Vagina (tissue), 2 donors: Measurements from ENCODE around the gene SAMD3. TPM values are rescaled to one million over a fixed set of nuclear protein-coding genes. Genes with fewer than 3 reads are reported as not detected.

Experiments
- DNase-seq, 2 donors: peaks; one replicate each; pipeline ENCODE4 v3.0.0-alpha.2; 2017; ENCODE audit errors: extremely low spot score in 2 of 2
- H3K27ac ChIP-seq: fragments of 200-600 bp; sonication (generic); one replicate; pipeline ENCODE4 v1.5.1; 2019
- H3K27me3 ChIP-seq: fragments of 200-600 bp; sonication (generic); one replicate; pipeline ENCODE4 v1.5.1; 2019
- H3K36me3 ChIP-seq, 2 donors: fragments of 200-600 bp; sonication (generic); one replicate each; pipeline ENCODE4 v1.5.1; 2017 to 2019
- H3K4me1 ChIP-seq: fragments of 200-600 bp; sonication (generic); one replicate; pipeline ENCODE4 v1.5.1; 2019
- H3K4me3 ChIP-seq, 2 donors: fragments of 200-600 bp; sonication (generic); 1 replicate in 1 of 2; 2 replicates in 1 of 2; pipeline ENCODE4 v1.5.1; 2016 to 2019
- H3K9me3 ChIP-seq: fragments of 200-600 bp; sonication (generic); one replicate; pipeline ENCODE4 v1.5.1; 2019
- CTCF ChIP-seq, 3 experiments: fragments of 450-650 bp in 2 of 3; fragments of 200-600 bp in 1 of 3; sonication (generic) in 1 of 3; IDR thresholded peaks; one replicate each; pipeline ENCODE4 v1.5.1; 2017 to 2019; ENCODE audit warnings: antibody characterized with exemption in 3 of 3, mild to moderate bottlenecking in 2 of 3, moderate library complexity in 2 of 3
- POLR2A ChIP-seq, 2 donors: fragments of 450-650 bp; IDR thresholded peaks; one replicate each; pipeline ENCODE4 v1.6.1; 2017; ENCODE audit warnings: antibody characterized with exemption in 2 of 2, mild to moderate bottlenecking in 2 of 2, moderate library complexity in 2 of 2
- POLR2AphosphoS5 ChIP-seq, 2 donors: sonication (generic); formaldehyde crosslinking; IDR thresholded peaks; one replicate each; pipeline ENCODE4 v1.9.0; 2017; ENCODE audit warnings: antibody characterized with exemption in 2 of 2, mild to moderate bottlenecking in 2 of 2, low read depth in 1 of 2; ENCODE audit not compliant: insufficient read depth in 1 of 2
- intact Hi-C: fragments of 100-400 bp; cut with DNase I; formaldehyde crosslinking; loops from one replicate; pipeline ENCODE4 v1.15.1; 2023
- total RNA-seq: library from RNA; depleted of rRNA; stranded (reverse); fragments of >200 nt; gene quantifications from one replicate; pipeline ENCODE4 v1.2.3, GENCODE V29; 2016

Gene SAMD3
- total RNA-seq, 1 donor from 2014 or later = 7.6 TPM

- no peaks in the 10 kb centered on the region for H3K9me3 ChIP-seq
- H3K36me3 ChIP-seq = peaks cover 0 to 4% of the 10 kb centered on the region in 2 donors
- H3K27me3 ChIP-seq = no peaks in the 10 kb centered on the region
- TF ChIP-seq CTCF (IDR thresholded peaks at IDR 0.05) (no peak), POLR2AphosphoS5 (IDR thresholded peaks at IDR 0.05; ENCODE audit: insufficient read depth in 1 of 2, low read depth in 1 of 2) (no peak), POLR2A (IDR thresholded peaks at IDR 0.05) (no peak)
- no peak overlapping the region for H3K27ac ChIP-seq
- H3K4me3 ChIP-seq = no peak overlapping the region
- H3K4me1 ChIP-seq = no peaks in the 10 kb centered on the region
- DNase-seq = no peak
- intact Hi-C loops = no loop called here
Measured at GRCh38 chr6:130138909-130139242, 83.9 kb downstream of the SAMD3 start.

GRCh38 chr6:130138116-130138908 is 84.4 kb downstream of the SAMD3 start:
- TF ChIP-seq CTCF (IDR thresholded peaks at IDR 0.05) = no peak
- no peak for TF ChIP-seq POLR2A (IDR thresholded peaks at IDR 0.05)
- TF ChIP-seq POLR2AphosphoS5 (IDR thresholded peaks at IDR 0.05; ENCODE audit: insufficient read depth in 1 of 2, low read depth in 1 of 2) = no peak
- no peak for DNase-seq
- Histone ChIP-seq H3K9me3 (no peaks in the 10 kb centered on the region), H3K36me3 (peaks cover 0 to under 1% of the 10 kb centered on the region in 2 donors), H3K4me1 (no peaks in the 10 kb centered on the region), H3K27ac (no peak overlapping the region), H3K27me3 (no peaks in the 10 kb centered on the region), H3K4me3 (no peak overlapping the region)
- intact Hi-C loops = no loop called here

GRCh38 chr6:130136798-130137197 is 86.0 kb downstream of the SAMD3 start:
- TF ChIP-seq POLR2AphosphoS5 (IDR thresholded peaks at IDR 0.05; ENCODE audit: insufficient read depth in 1 of 2, low read depth in 1 of 2) = no peak
- no peak for TF ChIP-seq POLR2A (IDR thresholded peaks at IDR 0.05)
- no peak for TF ChIP-seq CTCF (IDR thresholded peaks at IDR 0.05)
- Histone ChIP-seq H3K36me3 (no peaks in the 10 kb centered on the region), H3K27ac (no peak overlapping the region), H3K4me3 (no peak overlapping the region), H3K27me3 (no peaks in the 10 kb centered on the region), H3K4me1 (no peaks in the 10 kb centered on the region), H3K9me3 (no peaks in the 10 kb centered on the region)
- no peak for DNase-seq
- intact Hi-C loops = no loop called here

DNA sequence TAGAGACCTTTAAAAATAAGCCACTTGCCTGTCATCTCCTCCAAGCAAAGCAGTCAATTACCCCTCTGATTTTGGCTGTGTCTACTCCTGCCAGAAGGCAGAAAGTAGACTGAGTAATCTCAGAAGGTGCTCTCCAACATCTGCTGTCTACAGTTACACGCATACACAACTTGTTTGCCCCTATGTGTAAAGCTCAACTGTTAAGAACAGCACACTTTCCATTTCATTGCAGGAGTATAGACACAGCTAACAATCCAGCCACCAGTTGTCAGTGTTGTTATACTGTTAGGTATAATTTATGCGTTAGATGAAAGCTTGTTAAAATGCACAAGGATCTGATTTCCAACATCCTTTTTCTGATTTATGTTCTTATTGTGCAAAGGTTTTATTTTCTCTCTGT is 88.2 kb downstream of the SAMD3 start:
- no peak overlapping the region for H3K4me3 ChIP-seq
- DNase-seq = no peak
- H3K4me1 ChIP-seq = no peaks in the 10 kb centered on the region
- TF ChIP-seq CTCF (IDR thresholded peaks at IDR 0.05) (no peak), POLR2AphosphoS5 (IDR thresholded peaks at IDR 0.05; ENCODE audit: insufficient read depth in 1 of 2, low read depth in 1 of 2) (no peak), POLR2A (IDR thresholded peaks at IDR 0.05) (no peak)
- H3K27me3 ChIP-seq = no peaks in the 10 kb centered on the region
- no peaks in the 10 kb centered on the region for H3K9me3 ChIP-seq
- H3K27ac ChIP-seq = no peak overlapping the region
- intact Hi-C loops = no loop called here
- no peaks in the 10 kb centered on the region for H3K36me3 ChIP-seq

DNA sequence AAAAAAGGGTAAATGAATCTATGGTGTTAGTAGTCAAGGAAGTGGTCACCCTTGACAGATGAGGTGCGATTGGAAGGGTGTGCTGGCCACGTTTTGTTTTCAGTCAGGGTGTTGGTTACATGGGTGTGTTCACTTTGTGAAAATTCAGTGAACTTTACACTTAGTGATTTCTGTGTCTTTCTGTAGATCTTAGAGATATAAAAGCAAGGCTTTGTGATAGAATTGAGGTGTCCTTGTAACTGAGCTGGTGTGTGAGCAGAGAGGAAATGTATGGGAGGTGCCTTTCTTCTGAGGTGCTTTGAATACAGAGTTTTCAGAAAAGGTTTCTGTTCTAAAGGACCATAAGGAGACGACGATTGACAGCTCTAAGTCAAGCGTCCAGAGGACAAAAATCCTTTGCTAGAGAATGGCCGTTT is 90.5 kb downstream of the SAMD3 start:
- DNase-seq = no peak
- Histone ChIP-seq H3K27me3 (no peaks in the 10 kb centered on the region), H3K4me1 (no peaks in the 10 kb centered on the region), H3K36me3 (no peaks in the 10 kb centered on the region), H3K9me3 (no peaks in the 10 kb centered on the region), H3K4me3 (no peak overlapping the region), H3K27ac (no peak overlapping the region)
- intact Hi-C loops = no loop called here
- TF ChIP-seq CTCF (IDR thresholded peaks at IDR 0.05) = no peak
- TF ChIP-seq POLR2A (IDR thresholded peaks at IDR 0.05) = no peak
- no peak for TF ChIP-seq POLR2AphosphoS5 (IDR thresholded peaks at IDR 0.05; ENCODE audit: insufficient read depth in 1 of 2, low read depth in 1 of 2)
